ENCODE data around the gene CLCN1.
A peak's percentile ranks its signal among the peaks of the same experiment; 100 is the strongest.

Gene CLCN1

GRCh38 chr7:143292876-143293275, 23.0 kb upstream of the CLCN1 start:
- Histone ChIP-seq H3K4me2 (ENCODE audit: insufficient read depth, low read length) (no peak overlapping the region), H2AFZ (ENCODE audit: low read depth, low read length) (no peak overlapping the region), H3K9ac (ENCODE audit: low read depth, low read length) (no peak overlapping the region), H4K20me1 (ENCODE audit: insufficient read depth, low read length) (peaks cover 57% of the 10 kb centered on the region), H3K9me3 (ENCODE audit: insufficient read depth, low read length, severe bottlenecking) (no peaks in the 10 kb centered on the region), H3K79me2 (ENCODE audit: insufficient read depth, low read length) (peaks cover 91% of the 10 kb centered on the region), H3K36me3 (ENCODE audit: insufficient read depth, low read length) (peaks cover 80% of the 10 kb centered on the region), H3K4me3 (ENCODE audit: low read depth in 1 of 2, low read length in 2 of 2) (no peak overlapping the region), H3K4me1 (ENCODE audit: insufficient read depth, low read length) (peaks cover 50% of the 10 kb centered on the region), H3K27me3 (ENCODE audit: insufficient read depth, low read length, poor library complexity) (no peaks in the 10 kb centered on the region), H3K27ac (ENCODE audit: low read length) (no peak overlapping the region)
- no peak for ATAC-seq (ENCODE audit: insufficient read depth, low read depth)
- DNase-seq, result no peak
- TF ChIP-seq, protein P1, sequence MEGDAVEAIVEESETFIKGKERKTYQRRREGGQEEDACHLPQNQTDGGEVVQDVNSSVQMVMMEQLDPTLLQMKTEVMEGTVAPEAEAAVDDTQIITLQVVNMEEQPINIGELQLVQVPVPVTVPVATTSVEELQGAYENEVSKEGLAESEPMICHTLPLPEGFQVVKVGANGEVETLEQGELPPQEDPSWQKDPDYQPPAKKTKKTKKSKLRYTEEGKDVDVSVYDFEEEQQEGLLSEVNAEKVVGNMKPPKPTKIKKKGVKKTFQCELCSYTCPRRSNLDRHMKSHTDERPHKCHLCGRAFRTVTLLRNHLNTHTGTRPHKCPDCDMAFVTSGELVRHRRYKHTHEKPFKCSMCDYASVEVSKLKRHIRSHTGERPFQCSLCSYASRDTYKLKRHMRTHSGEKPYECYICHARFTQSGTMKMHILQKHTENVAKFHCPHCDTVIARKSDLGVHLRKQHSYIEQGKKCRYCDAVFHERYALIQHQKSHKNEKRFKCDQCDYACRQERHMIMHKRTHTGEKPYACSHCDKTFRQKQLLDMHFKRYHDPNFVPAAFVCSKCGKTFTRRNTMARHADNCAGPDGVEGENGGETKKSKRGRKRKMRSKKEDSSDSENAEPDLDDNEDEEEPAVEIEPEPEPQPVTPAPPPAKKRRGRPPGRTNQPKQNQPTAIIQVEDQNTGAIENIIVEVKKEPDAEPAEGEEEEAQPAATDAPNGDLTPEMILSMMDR (IDR thresholded peaks at IDR 0.05; ENCODE audit: borderline replicate concordance, extremely low read depth, low read length, poor library complexity, severe bottlenecking), result no peak
- no peak for TF ChIP-seq EZH2 (IDR thresholded peaks at IDR 0.05; ENCODE audit: borderline replicate concordance, low read depth, low read length, severe bottlenecking)

DNA sequence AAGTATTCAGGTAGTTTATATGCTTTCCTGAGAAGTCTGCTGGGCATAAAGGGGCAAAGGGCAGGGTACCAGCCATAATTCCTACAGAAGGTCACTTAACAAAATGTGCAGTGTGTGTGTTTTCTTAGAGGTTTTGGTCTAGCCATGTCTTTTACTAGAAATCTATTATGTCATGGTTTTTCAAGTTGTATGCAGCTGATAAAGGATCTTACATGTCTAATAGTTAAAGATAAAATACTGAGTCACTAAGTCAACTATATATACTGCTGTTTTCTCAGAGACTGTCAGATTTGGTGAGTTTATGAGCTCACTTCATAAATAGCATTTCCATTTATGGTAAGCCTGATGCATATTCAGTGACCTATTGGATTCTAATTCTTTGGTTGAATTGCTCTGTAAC, 20.0 kb upstream of the CLCN1 start:
- Histone ChIP-seq H3K27me3 (ENCODE audit: insufficient read depth, low read length, poor library complexity) (no peaks in the 10 kb centered on the region), H3K4me3 (ENCODE audit: low read depth in 1 of 2, low read length in 2 of 2) (no peak overlapping the region), H4K20me1 (ENCODE audit: insufficient read depth, low read length) (peaks cover 64% of the 10 kb centered on the region; the same call in 1 of the 2 replicates), H3K79me2 (ENCODE audit: insufficient read depth, low read length) (peaks cover 77% of the 10 kb centered on the region), H3K9ac (ENCODE audit: low read depth, low read length) (no peak overlapping the region), H2AFZ (ENCODE audit: low read depth, low read length) (no peak overlapping the region), H3K36me3 (ENCODE audit: insufficient read depth, low read length) (peaks cover 94% of the 10 kb centered on the region), H3K4me1 (ENCODE audit: insufficient read depth, low read length) (peaks cover 32% of the 10 kb centered on the region), H3K9me3 (ENCODE audit: insufficient read depth, low read length, severe bottlenecking) (no peaks in the 10 kb centered on the region), H3K4me2 (ENCODE audit: insufficient read depth, low read length) (peak overlapping the region; percentile 35; the same call in 1 of the 2 replicates), H3K27ac (ENCODE audit: low read length) (no peak overlapping the region)
- DNase-seq (no peak), ATAC-seq (ENCODE audit: insufficient read depth, low read depth) (no peak)
- TF ChIP-seq, protein P1 (IDR thresholded peaks at IDR 0.05; ENCODE audit: borderline replicate concordance, extremely low read depth, low read length, poor library complexity, severe bottlenecking), result no peak
- TF ChIP-seq EZH2 (IDR thresholded peaks at IDR 0.05; ENCODE audit: borderline replicate concordance, low read depth, low read length, severe bottlenecking), result no peak

DNA sequence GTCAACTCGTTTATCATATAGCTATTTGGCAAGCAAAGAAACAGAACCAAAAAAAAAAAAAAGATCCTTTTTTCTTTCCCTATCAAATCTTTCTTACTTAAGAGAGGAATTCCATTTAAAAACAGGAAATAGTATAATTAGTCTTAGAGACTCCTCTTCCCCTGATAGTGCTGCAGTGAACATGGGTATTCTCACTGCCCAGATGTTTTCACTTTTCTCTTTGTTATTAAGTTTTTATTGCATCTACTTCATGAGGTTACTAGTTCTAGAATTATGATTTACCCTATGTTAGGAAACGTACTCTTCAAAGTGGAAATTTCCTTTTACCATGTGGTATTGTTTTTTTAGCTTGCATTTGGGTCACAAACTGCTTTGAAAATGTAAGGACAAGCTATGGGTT, 19.2 kb upstream of the CLCN1 start:
- Histone ChIP-seq H2AFZ (ENCODE audit: low read depth, low read length) (no peak overlapping the region), H3K27ac (ENCODE audit: low read length) (no peak overlapping the region), H4K20me1 (ENCODE audit: insufficient read depth, low read length) (peaks cover 58% of the 10 kb centered on the region; the same call in 1 of the 2 replicates), H3K9me3 (ENCODE audit: insufficient read depth, low read length, severe bottlenecking) (no peaks in the 10 kb centered on the region), H3K4me1 (ENCODE audit: insufficient read depth, low read length) (peaks cover 25% of the 10 kb centered on the region), H3K9ac (ENCODE audit: low read depth, low read length) (no peak overlapping the region), H3K4me3 (ENCODE audit: low read depth in 1 of 2, low read length in 2 of 2) (no peak overlapping the region), H3K27me3 (ENCODE audit: insufficient read depth, low read length, poor library complexity) (no peaks in the 10 kb centered on the region), H3K79me2 (ENCODE audit: insufficient read depth, low read length) (peaks cover 71% of the 10 kb centered on the region), H3K36me3 (ENCODE audit: insufficient read depth, low read length) (peaks cover 94% of the 10 kb centered on the region), H3K4me2 (ENCODE audit: insufficient read depth, low read length) (no peak overlapping the region)
- DNase-seq, result no peak
- ATAC-seq (ENCODE audit: insufficient read depth, low read depth), result no peak
- TF ChIP-seq, protein P1 (IDR thresholded peaks at IDR 0.05; ENCODE audit: borderline replicate concordance, extremely low read depth, low read length, poor library complexity, severe bottlenecking), result no peak
- TF ChIP-seq EZH2 (IDR thresholded peaks at IDR 0.05; ENCODE audit: borderline replicate concordance, low read depth, low read length, severe bottlenecking), result no peak

DNA sequence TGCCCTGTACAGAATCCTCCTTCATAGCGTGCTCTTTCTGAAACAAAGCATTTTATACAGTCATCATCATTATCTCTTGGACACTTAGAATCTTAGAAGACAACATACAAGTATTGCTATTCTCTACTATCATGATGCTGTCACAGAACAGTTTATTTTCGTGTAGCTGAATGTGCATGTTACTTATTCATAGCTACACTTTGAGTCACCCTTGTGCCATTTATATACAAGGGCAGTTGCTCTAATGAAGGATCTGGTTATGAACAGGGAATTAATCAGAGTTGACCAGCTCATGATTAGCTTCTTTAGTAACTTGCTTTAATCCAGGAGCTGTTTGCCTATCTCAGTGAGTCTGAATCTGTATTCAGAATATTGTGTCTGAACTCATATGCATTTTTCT, 16.6 kb upstream of the CLCN1 start:
- H4K20me1 ChIP-seq (ENCODE audit: insufficient read depth, low read length), result peaks cover 41% of the 10 kb centered on the region; the same call in 1 of the 2 replicates
- TF ChIP-seq, protein P1 (IDR thresholded peaks at IDR 0.05; ENCODE audit: borderline replicate concordance, extremely low read depth, low read length, poor library complexity, severe bottlenecking), result no peak
- no peak for TF ChIP-seq EZH2 (IDR thresholded peaks at IDR 0.05; ENCODE audit: borderline replicate concordance, low read depth, low read length, severe bottlenecking)
- H3K4me3 ChIP-seq (ENCODE audit: low read depth in 1 of 2, low read length in 2 of 2), result no peak overlapping the region
- no peak overlapping the region for H3K9ac ChIP-seq (ENCODE audit: low read depth, low read length)
- H3K27ac ChIP-seq (ENCODE audit: low read length), result no peak overlapping the region
- no peak for ATAC-seq (ENCODE audit: insufficient read depth, low read depth)
- no peak for DNase-seq
- H3K4me1 ChIP-seq (ENCODE audit: insufficient read depth, low read length), result peaks cover 11% of the 10 kb centered on the region
- peaks cover 45% of the 10 kb centered on the region for H3K79me2 ChIP-seq (ENCODE audit: insufficient read depth, low read length)
- H2AFZ ChIP-seq (ENCODE audit: low read depth, low read length), result no peak overlapping the region
- H3K9me3 ChIP-seq (ENCODE audit: insufficient read depth, low read length, severe bottlenecking), result no peaks in the 10 kb centered on the region
- H3K27me3 ChIP-seq (ENCODE audit: insufficient read depth, low read length, poor library complexity), result no peaks in the 10 kb centered on the region
- H3K36me3 ChIP-seq (ENCODE audit: insufficient read depth, low read length), result peaks cover 94% of the 10 kb centered on the region
- no peak overlapping the region for H3K4me2 ChIP-seq (ENCODE audit: insufficient read depth, low read length)
